Measurements from ENCODE around the gene VGLL4.

Gene VGLL4

GRCh38 chr3:11654166-11654565, 10.5 kb upstream of the VGLL4 start:
- no peak for DNase-seq
- intact Hi-C loops (cut with DNase I), result loop anchor here (10.0 kb wide), 2 partner anchors 151 to 181 kb away; no protein-coding TSS in a partner anchor

- intact Hi-C loops (cut with DNase I), result loop anchor here (10.0 kb wide), 2 partner anchors 151 to 181 kb away; no protein-coding TSS in a partner anchor
- DNase-seq, result no peak
Observed at GRCh38 chr3:11653298-11654055, 9.8 kb upstream of the VGLL4 start.

- intact Hi-C loops (cut with DNase I), result loop anchor here (1.0 to 10.0 kb wide), 3 partner anchors 153 to 273 kb away; no protein-coding TSS in a partner anchor
- DNase-seq, result no peak
Observed at GRCh38 chr3:11651900-11652299, 8.2 kb upstream of the VGLL4 start.

GRCh38 chr3:11651477-11651876, 7.8 kb upstream of the VGLL4 start:
- intact Hi-C loops (cut with DNase I), result loop anchor here (10.0 kb wide), 2 partner anchors 153 to 183 kb away; no protein-coding TSS in a partner anchor
- no peak for DNase-seq

GRCh38 chr3:11650391-11650790, 6.7 kb upstream of the VGLL4 start:
- intact Hi-C loops (cut with DNase I), result loop anchor here (10.0 kb wide), 2 partner anchors 154 to 184 kb away; no protein-coding TSS in a partner anchor

GRCh38 chr3:11648735-11649134, 5.0 kb upstream of the VGLL4 start:
- no peak for DNase-seq
- intact Hi-C loops (cut with DNase I), result loop anchor here (10.0 kb wide), 1 partner anchor 374 kb away; the partner anchor contains the start of gene ATG7

More at GRCh38 chr3:11650391-11650790, 6.7 kb upstream of the VGLL4 start:
- no peak for DNase-seq

GRCh38 chr3:11643201-11643603, 513 bp downstream of the VGLL4 start:
- intact Hi-C loops (cut with DNase I), result loop anchor here (2.0 to 10.0 kb wide), 2 partner anchors 52 to 368 kb away; partner anchors contain the start of gene ATG7
- DNase-seq, result peak in 7 of 10 donors; percentile 29 to 86 (median 49)

- intact Hi-C loops (cut with DNase I), result loop anchor here (2.0 to 10.0 kb wide), 2 partner anchors 52 to 368 kb away; partner anchors contain the start of gene ATG7
Observed at GRCh38 chr3:11642431-11643191, 1.1 kb downstream of the VGLL4 start.

GRCh38 chr3:11641683-11642430, 1.9 kb downstream of the VGLL4 start:
- intact Hi-C loops (cut with DNase I), result loop anchor here (2.0 to 10.0 kb wide), 2 partner anchors 51 to 367 kb away; partner anchors contain the start of gene ATG7
- DNase-seq, result peak in 1 of 10 donors; percentile 68

More at GRCh38 chr3:11642431-11643191, 1.1 kb downstream of the VGLL4 start:
- DNase-seq, result peak; percentile 47 to 96 (median 65)

GRCh38 chr3:11641316-11641682, 2.4 kb downstream of the VGLL4 start:
- no peak for DNase-seq
- intact Hi-C loops (cut with DNase I), result loop anchor here (10.0 kb wide), 1 partner anchor 366 kb away; the partner anchor contains the start of gene ATG7

GRCh38 chr3:11640009-11640673, 3.6 kb downstream of the VGLL4 start:
- intact Hi-C loops (cut with DNase I), result loop anchor here (10.0 kb wide), 1 partner anchor 365 kb away; the partner anchor contains the start of gene ATG7
- DNase-seq, result no peak

GRCh38 chr3:11638495-11639358, 5.0 kb downstream of the VGLL4 start:
- intact Hi-C loops (cut with DNase I), result loop anchor here (10.0 kb wide), 1 partner anchor 74 kb away; no protein-coding TSS in a partner anchor
- DNase-seq, result peak in 3 of 10 donors; percentile 23 to 75 (median 74)

- intact Hi-C loops (cut with DNase I), result loop anchor here (10.0 kb wide), 1 partner anchor 73 kb away; no protein-coding TSS in a partner anchor
- DNase-seq, result no peak
Observed at GRCh38 chr3:11637901-11638458, 5.7 kb downstream of the VGLL4 start.

GRCh38 chr3:11636394-11636770, 7.3 kb downstream of the VGLL4 start:
- intact Hi-C loops (cut with DNase I), result loop anchor here (10.0 kb wide), 1 partner anchor 72 kb away; no protein-coding TSS in a partner anchor
- DNase-seq, result no peak

- DNase-seq, result no peak
- intact Hi-C loops (cut with DNase I), result loop anchor here (10.0 kb wide), 1 partner anchor 71 kb away; no protein-coding TSS in a partner anchor
Observed at GRCh38 chr3:11635680-11636393, 7.9 kb downstream of the VGLL4 start.

GRCh38 chr3:11634974-11635612, 8.6 kb downstream of the VGLL4 start:
- DNase-seq, result no peak
- intact Hi-C loops (cut with DNase I), result loop anchor here (10.0 kb wide), 1 partner anchor 70 kb away; no protein-coding TSS in a partner anchor

Data from posterior cingulate gyrus (tissue), 11 donors.